ENCODE measurements around the gene NXF1.
A peak's percentile ranks its signal among the peaks of the same experiment; 100 is the strongest.
"Not testable (repeated sequence)": the region's sequence is repeated elsewhere in the genome, so short reads cannot be mapped to it uniquely, and the experiment has no call there.

NXF1 gene

DNA sequence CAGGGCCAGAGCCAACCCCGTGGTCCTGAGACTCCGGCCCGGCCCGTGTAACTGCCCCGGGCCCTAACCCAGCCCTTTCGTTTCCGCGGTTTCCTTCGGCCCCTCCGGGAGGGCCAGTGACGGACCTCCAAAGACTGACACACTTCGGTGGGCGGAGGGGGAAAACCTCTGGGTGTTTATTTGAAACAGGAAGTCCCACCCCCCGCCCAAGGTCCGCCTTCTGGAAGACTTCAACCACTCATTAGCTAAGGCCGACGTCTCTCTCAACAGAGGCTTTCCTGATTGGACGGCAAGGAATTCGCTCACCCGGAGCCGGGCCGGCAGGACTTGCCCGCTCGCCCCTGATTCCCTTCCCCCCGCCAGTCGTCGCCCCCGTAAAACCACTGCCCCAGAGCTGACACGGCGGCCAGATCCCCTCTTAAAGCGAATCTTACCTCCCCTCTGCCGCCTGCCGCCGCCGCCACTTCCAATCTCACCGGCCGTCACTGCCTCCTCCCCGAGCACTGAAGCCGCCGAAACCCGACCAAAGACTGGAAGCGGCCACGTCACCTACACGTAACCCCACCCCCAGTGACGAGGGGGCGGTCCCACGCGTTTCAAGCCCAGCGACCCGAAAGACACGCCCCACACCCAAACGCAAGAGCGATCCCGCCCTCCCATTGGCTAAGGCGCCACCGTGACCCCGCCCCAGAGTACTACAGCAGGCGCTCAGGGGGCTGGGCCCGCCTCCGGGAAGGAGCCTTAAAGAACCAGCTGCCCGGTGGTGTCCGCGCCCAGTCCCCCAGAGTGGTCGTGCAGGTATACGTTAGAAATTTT lies 26.5 kb upstream of the NXF1 start, which contains the start of gene STX5:
Gene STX5 (minus strand): TSS at position 532 of the 816 bp plus-strand sequence. CDS start 808 bp downstream, outside the sequence.
- peak; percentile 100 for DNase-seq

DNA sequence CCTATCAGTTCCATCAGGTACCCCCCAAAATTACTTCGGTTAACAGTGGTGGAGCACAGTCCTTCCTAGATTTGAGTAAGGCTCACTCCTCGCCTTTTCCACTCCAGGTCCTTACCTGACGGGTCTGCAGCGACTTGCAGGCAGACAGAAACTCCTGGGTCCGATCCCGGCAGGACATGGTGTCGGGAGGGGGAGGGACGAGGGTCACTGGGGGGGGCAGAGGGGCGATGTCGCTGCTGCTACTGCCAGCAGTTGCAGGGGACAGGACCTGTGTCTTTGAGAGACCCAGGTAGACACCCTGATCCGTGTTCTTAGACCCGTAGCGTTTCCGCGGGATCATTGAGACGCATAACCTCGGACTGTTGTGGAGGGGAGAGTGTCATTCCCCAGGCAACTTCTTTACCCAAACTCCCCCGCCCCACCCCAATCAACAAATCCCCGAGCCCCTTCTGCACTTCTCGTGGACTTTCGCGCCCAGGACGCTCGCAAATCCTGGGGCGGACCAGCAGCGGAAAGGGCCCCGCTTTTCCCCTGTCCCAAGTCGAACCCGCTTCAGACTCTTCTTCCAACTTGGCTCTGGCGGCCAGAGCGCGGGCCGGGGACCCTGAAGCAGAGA lies 25.8 kb upstream of the NXF1 start:
- no peak for DNase-seq

DNA sequence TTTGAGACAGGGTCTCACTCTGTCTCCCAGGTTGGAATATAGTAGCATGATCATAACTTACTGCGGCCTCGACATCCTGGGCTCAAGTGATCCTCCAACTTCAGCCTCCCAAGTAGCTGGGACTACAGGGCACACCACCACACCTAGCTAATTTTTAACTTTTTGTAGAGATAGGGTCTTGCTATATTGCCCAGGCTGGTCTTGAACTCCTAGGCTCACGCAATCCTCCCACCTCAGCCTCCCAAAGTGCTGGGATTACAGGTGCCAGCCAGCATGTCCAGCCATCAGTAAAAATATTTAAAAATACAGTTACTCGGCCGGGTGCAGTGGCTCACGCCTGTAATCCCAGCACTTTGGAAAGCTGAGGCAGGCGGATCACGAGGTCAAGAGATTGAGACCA lies 22.9 kb upstream of the NXF1 start:
- DNase-seq, result not testable (repeated sequence)

DNA sequence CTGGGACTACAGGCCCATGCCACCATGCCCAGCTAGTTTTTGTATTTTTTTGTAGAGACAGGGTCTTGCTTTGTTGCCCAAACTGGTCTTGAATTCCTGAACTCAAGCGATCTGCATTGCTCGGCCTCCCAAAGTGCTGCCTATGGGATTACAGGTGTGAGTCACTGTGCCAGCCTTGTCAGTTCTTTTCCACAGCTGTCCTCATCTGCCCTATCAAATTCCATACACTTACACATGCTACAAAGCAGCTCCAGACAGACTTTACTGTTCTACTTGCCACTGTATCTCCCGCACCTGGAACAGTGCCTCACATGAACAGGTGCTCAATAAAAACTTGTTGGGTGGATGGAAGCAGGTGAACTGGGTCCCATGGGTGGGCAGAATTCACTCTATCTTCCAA lies 18.4 kb upstream of the NXF1 start:
- no peak for DNase-seq

DNA sequence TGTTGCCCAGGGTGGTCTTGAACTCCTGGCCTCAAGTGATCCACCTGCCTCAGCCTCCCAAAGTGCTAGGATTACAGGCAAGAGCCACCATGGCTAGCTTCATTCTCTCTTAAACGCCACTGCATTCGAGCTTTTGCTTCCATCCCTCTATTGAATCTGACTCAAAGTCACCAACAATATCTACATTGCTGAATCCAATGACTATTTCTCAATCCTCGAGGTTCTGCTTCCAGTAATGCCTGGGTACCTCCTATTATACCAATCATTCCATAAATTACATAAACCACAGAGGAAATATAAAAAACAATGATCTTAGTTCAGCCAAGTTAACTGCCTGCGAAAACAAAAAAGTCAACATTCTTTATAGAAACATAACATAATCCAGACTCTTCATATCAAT lies 11.9 kb upstream of the NXF1 start:
- DNase-seq, result no peak

DNA sequence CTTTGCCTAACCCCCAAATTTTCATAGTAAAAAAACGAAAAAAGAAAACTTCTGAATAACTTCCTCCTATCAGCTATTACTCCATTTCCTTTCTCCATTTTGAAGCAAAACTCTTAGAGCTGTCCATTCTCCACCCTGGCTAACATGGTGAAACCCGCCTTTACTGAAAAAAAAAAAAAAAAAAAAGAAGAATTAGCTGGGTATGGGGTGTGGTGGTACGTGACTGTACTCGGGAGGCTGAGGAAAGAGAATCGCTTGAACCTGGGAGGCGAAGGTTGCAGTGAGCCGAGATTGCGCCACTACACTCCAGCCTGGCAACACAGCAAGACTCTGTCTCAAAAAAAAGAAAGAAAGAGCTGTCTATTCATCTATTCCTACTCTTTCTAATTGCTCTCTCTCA lies 11.3 kb upstream of the NXF1 start:
- DNase-seq, result no peak

DNA sequence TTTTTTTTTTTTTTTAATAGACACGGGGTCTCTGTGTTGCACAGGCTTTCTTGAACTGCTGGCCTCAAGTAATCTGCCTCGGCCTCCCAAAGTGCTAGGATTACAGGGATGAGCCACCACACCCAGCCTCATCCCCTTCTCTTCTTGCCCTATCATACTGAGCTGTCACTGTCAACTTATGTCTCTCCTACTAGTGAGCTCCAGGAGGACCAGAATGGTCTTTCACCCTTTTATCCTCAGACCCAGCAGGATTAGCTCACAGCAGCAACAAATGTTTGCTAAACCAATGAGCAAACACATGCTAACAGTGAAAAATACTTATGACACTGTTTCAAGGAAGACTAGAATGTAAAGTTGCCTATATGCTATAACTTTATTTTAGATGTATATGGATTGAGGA lies 6.4 kb upstream of the NXF1 start:
- DNase-seq, result no peak

DNA sequence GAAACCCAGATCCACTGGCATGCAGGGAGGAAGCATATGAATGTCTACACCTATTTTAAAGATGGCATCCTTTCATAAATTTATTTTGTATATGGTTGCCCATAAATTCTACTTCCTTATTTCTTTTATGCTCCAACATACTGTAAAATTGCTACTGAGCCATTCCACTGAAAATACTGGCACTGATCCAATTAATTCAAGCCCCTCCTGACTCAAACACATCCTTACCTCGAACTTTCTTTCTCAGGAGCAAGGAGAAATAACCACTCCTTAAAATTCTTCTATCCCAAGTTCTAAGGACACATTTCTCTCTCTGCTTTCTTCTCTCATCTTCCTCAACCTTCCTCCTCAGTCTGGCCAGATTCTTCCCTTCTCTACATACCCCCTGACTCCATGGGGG lies 5.5 kb upstream of the NXF1 start:
- no peak for DNase-seq

DNA sequence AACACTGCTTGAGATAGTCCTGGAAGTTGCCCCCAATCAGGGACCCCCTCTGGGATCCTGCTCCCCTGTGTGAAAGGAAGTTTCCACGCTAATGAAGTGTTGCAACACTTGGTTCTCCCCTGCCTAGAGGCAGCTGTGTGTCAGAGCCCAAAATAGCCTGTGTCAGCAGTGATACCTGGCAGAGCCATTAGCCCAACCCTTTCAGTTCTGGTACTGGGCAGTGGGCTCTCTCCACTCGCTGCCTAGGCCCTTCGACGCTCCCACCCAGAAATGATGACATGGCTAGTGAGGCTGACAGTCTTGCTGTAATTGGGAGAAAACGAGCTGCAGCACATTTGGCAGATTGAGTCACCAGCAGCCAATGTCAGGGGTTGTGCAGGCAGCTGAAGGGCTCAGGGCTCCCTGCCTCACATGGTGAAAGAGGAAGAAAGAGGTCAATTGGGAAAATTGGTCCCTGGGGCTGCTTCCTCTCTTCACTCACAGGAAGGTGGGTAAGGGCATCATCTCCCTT lies 1.4 kb upstream of the NXF1 start:
- no peak for DNase-seq

DNA sequence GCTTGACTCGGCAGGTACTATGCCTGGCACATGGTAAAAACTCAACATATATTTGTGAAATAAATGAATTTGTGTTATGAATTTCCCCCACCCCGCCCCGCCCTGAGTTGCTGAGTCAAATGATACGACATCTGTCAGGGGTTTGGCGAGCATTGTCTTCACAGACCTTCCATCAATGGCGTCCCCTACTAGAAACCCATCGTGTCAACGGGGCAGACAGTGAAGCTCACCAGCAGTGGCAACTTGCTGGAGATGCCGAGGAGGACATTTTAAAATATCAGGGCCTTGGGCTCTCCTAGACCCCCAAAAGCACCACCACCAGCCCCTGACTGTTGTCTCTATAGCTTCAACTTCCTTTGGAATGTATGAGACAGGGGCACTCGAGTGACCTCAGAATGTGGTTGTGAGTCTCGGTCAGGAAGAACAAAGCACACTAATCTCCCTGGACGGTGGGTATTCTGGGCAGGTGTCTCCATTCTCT lies 761 bp upstream of the NXF1 start:
- no peak for DNase-seq

DNA sequence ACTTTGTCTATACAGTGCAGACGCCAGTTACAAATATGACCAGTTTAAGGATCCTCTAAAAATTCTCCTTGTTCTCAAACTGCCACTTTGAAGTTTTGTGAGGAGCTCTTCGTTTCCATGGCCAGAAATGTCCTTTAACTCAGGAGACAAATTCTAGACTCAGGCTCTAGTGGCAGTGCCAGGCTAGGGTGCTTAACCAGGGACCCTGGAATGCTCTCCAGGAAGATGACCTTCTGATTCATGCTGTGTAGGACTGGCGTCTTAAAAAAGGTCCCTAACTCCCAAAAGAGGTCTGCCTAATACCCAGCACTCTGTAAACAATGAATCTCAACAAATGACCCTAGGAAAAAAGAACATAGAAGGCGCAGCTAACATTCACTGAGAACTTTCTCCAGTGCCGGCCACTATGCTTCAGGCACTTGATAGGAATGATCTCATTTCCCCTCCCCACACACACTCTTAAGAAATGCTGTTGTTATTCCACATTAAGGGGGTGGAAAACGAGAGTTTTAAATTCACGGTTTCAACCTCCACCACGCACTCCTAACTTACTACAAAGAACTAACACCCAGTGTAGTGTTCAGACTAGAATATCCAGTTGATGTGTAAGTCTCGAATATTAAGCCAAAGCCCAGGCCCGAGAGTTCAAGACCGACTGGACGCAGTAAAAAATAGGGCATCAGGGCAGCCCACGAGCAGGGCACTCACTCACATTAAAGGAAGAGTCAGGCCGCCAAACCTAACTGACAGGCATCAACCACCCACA lies 747 bp downstream of the NXF1 start:
- no peak for DNase-seq

DNA sequence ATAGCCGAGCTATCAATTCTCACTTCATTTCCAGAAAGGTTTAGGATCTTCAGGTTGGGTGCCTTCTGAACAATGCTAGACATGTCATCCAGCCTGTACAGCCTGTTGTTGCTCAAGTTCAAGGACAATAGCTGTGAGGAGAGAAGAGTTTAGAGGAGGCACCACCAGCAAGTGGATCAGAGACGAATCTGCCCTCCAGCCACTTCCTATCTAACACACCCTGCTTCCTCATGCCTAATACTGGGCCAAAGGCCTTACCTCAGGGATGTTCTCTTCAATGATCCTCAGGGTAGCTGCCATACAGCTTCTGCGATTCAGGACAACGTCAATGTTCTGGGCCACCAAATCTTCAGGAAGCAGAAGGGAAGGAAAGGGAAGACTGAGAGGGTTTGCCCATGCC lies 4.2 kb downstream of the NXF1 start:
- DNase-seq, result no peak

DNA sequence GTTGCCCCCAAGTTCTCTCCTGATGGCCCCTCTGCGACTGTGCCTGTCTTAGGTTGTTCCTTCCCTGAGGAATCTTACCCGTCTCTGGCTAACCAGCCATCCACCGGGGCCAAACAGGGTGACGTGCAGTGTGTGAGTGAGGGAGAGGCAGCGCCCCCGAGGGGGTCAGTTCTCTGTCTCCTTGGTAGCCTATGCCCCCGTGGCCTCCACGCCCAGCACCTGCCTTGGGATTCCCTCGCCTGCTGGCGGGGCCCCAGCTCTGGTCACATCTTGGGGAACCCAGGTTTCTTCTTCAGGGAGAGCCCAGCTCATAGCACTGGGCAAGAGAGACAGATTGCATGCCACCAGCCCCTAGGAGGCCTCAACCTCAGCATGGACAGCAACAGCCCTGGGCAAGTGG lies 5.8 kb downstream of the NXF1 start:
- no peak for DNase-seq

DNA sequence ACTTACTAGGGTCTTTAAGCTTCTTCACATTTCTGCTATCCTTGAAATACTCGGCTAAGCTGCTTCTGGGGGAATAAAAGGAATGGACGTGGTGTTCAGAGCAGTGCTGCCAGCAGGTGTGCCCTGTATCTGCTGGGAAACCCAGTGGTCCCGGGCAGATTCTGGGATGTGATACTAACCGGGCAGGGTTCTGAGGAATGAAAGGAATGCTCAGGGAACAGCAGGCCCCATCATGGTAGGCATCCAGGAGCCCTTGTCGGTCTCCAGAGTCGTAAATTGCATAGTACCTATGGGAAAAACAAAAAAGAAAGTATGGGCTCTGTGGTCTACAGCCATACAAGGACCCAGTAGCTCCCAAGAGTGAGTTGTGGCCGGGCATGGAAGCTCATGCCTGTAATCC lies 9.0 kb downstream of the NXF1 start:
- DNase-seq, result no peak

DNA sequence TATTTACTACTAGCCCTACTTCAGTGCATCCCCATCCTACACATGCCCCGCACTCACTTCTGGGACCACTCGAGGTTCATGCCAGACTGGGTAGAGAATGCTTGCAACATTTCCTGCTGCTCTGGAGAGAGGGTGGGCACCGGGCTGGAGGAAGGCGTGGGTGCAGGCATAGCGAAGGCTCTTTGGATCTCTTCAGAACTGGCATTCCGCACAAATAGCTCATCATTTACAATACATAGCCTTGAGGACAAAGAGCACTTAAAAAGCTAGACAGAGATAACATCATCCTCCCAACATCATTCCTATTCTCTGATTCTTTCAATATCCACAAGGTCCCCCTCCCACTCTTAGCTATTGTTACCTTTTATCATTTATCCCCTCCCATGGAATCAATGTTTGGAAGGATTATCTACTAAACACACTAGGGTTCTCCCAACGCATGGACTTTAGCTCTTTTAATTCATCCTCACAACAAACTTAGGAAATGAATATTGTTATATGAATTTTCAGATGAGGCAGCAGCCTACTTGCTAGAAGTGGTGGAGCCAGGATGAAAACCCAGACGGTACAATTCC lies 11.0 kb downstream of the NXF1 start:
- DNase-seq, result no peak

DNA sequence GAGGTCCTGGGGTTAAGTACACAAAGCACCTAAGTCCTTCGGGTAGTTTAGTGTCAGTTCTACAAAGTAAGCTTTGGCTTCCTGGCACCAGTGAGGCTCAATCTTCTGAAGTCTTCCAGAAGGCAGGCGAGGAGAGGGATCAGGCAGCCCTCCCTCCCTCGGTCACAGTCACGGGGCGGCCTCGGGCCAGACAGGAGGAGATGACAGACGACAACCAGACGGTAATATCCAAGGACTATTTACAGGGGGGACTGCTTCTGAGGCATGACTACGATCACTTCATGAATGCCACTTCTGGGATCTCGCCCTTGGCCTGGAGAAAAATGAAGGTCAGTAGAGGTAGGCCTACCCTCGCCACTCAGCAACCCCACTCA lies 13.1 kb downstream of the NXF1 start:
- no peak for DNase-seq

DNA sequence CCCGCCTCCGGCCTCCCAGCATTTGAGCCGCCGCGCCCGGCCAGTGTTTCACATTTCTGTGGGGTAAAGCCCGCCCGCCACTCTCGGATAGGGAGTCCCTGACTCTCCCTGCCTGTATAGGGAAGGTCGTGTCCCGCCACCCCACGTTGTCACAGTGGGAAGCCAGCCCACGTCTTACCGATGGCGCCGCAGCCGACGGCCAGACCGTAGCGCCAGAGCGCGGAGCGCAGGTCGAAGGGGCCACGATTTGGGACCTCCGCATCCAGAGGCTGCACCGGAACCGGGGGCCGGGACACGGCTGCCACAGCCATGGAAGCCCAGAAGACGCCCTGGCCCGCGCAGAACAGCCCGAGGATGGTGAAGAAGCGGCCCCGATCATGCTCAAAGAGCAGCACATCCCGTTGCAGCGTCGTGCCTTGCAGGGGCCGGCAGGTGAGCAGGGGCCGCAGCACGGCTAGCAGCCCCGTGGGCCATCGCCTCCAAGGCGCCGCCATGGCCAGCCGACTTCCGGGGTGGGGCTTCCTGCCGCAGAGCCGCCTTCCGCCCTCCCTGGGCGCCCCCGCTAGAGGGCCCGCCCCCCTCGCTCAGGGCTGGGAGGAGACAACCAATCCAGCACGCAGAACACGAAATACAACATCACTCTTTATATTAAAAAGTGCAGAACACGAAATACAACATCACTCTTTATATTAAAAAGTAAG lies 13.6 kb downstream of the NXF1 start, which contains the start of gene TMEM223:
Gene TMEM223 (minus strand): TSS at position 506 of the 701 bp plus-strand sequence. CDS start 12 bp downstream, at position 494.
- DNase-seq, result peak; percentile 93

DNA sequence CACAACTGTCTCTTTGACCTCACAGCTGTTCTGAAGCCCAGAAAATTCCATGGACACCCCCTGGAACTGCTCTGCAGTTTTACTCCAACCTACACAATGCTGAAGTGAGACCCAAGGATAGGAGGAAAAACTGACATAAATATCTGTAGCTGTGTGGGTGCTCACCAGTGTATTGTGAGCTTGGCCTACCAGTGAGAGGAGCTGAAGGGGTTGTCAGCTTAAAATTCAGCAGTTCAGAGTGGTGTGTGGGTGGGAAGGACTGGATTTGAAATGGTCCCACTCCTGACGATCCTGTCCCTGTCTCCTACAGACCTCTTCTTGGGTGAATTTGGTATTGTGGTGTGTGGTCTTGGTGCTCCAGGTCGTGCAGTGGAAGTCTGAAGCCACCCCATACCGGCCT lies 15.7 kb downstream of the NXF1 start:
- DNase-seq, result no peak

DNA sequence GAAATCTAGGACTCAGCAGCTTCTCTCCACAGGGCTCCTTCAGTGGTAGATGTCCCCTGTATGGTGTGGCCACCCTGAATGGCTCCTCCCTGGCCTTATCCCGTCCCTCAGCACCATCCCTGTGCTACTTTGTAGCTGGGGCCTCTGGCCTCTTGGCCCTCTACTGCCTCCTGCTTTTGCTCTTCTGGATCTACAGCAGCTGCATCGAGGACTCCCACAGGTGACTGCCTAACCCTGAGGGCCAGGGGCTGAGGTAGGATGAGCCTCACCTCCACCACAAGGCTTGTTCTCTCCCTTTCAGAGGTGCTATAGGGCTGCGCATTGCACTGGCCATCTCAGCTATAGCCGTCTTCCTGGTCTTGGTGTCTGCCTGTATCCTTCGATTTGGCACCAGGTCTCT lies 16.2 kb downstream of the NXF1 start:
- DNase-seq, result no peak

DNA sequence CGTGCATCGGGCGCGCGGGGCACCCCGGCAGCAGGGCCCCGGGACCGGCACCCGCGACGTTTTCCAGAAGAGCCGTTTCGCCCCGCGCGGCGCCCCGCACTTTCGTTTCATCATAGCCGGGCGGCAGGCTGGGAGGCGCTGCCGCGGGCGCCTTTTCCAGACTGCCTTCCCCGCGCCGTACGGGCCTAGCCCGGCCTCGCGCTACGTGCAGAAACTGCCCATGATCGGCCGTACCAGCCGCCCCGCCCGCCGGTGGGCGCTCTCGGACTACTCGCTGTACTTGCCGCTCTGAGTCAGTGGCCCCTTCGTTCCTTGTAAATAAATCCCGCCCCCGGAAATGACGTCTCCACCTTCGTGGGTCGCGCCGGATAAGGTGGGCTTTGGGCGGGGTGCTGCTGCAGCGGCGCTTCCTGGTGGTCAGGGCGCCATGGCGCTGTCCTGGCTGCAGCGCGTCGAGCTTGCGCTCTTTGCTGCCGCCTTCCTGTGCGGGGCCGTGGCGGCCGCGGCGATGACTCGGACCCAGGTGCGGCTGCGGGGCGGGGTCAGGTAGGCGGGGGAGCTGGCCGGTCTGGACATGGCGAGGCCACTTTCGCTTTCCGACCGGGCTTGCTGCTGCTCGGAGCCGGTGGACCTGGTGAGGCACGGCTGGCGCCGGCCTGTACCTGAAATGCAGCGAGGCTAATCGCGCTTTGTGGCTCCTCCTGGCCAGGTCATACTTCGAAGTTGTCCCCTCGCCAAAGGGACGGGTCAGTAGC lies 18.1 kb downstream of the NXF1 start, which contains the start of gene TMEM179B:
Gene TMEM179B (plus strand): TSS at position 398 of the 755 bp plus-strand sequence. CDS start 30 bp downstream, at position 428.
- peak; percentile 97 for DNase-seq

DNA sequence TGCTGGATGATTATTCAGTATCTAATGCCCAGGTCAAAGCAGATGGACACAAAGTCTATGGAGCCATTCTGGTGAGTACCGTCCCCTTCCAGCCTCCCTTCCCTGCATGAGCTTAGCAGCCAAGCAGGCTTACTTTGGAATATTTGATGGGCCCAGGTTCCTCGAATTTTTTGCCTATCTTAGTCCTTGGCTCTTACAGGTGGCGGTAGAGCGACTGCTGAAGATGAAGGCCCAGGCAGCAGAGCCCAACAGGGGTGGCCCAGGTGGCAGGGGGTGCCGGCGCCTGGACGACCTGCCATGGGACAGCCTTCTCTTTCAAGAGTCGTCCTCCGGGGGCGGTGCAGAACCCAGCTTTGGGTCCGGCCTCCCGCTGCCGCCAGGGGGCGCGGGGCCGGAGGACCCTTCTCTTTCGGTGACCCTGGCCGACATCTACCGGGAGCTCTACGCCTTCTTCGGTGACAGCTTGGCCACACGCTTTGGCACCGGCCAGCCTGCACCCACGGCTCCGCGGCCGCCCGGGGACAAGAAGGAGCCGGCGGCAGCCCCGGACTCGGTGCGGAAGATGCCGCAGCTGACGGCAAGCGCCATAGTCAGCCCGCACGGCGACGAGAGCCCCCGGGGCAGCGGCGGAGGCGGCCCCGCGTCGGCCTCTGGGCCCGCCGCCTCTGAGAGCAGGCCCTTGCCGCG lies 18.8 kb downstream of the NXF1 start:
- DNase-seq, result peak; percentile 93

Data from right forelimb (tissue), 1 donor.